Measurements from ENCODE around the gene GJD3.
A peak's percentile ranks its signal among the peaks of the same experiment; 100 is the strongest.

Gene GJD3

DNA sequence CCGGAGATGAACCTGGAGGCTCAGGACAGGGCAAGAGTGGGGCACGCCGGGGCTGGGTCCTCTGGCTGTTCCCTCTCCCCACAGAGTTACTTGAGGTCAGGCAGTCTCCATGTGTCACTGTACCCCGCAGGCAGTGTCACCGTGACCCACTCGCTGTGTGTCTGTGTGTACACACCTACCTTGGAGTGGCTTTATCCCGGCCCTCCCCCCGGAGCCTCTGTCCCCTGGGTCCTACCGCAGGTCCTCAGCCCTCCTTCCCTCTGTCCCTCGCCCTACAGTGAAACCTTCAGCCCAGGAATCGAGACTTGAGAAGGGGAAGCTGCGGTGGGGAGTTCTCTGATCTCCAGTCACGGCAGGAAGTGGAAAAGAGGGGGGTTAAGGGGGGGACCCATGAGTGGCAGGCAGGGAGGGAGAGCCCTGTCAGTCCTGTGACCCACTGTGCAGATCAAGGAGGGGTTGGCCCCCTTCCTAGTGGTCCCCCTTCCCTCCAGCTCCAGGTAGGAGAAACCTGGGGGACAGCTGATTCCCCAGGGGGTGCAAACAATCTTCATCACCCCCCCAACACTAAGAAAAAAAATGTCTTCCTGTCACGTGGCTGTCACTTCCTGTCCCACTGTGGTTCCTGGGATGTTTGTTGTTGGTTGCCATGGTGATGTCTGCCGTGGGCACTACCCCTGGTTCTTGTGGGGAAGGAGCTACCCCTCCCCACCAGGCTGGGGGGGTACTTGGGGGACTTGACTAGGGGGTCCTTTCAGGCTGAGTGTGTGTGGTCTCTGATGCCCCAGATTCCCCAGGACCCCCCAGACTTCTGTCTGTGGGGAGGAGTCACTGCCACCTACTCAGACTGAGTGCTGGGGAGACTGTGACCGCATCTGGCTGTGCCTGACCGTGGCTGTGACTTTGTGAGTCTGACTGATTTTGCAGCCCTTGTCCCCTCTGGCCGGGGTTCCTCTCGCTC lies 41.9 kb downstream of the GJD3 start:
- peak; percentile 84 for DNase-seq (ENCODE audit: low spot score)

DNA sequence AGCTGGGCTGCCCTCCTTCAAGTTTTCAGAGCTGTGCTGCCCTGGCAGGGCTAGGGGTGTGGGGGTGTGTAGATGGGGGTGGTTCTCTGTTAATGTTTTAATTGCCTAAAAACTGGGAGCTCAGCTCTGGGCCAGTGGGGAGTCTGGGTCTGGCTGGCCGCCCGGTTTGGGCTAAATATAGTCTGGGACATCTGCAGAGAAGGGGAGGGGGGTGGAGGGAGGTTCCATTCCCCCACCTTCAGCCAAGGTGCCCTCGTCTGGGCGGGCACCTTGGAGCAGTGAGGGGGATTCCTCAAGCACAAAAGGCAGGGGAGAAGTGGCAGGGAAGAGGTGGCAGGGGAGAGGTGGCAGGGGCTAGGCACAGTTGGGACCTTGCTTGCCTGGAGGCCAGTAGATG lies 42.6 kb downstream of the GJD3 start:
- DNase-seq (ENCODE audit: low spot score): no peak

DNA sequence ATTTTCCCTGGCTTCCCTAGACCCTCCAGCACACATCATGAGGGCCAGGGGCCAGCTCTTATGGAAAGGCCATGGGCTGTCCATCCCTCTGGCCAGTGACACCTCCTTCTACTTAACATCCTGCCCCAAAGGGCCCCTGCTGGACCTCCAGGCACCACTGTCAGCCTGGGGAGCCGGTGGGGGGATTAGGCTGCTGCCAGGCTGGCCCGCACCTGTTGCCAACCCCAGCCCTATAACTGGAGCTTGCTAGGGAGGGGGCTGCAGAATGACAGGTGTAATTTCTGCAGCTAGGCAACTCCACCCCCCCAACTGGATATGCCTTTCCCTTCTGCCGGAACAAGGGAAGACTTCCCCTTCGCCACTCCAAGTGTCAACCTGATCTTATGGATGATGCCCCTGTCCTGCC lies 43.0 kb downstream of the GJD3 start:
- DNase-seq (ENCODE audit: low spot score): no peak

DNA sequence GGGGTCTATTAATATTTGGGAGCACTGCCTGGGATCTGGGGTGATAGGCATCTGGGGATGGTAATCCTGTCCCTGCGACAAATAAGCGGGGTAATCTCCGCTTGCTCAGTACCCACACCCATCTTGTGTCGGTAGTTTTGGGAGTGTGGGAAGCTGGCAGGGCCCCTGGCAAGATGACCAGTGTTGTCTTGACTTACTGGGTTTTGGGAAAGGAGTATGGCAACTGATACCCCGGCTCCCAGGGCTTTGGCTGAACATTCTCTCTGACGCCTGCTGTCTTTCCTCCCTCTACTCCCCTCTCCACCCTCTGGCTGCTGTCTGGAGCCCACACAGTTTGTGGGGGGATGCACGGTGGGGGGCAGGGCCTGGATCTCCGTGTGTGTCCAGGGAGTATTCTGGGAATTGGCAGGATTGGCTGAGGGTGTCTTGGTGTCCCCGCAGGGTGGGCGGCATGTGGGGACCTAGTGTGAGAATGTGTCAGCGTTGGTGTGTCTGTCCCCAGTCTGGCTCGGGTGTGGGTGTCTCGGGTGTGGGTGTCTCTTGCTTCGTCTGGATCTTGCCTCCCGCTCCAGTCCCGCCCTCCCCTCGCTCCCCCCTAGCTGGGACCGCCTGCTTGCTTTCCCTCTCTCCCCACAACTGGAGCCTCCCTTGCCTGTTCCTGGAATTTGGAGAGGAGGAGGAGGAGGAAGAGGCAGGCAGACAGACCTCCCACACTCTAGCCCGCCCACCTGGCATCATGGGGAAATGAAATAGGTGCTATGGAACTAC lies 43.6 kb downstream of the GJD3 start:
- DNase-seq (ENCODE audit: low spot score): peak; percentile 52

DNA sequence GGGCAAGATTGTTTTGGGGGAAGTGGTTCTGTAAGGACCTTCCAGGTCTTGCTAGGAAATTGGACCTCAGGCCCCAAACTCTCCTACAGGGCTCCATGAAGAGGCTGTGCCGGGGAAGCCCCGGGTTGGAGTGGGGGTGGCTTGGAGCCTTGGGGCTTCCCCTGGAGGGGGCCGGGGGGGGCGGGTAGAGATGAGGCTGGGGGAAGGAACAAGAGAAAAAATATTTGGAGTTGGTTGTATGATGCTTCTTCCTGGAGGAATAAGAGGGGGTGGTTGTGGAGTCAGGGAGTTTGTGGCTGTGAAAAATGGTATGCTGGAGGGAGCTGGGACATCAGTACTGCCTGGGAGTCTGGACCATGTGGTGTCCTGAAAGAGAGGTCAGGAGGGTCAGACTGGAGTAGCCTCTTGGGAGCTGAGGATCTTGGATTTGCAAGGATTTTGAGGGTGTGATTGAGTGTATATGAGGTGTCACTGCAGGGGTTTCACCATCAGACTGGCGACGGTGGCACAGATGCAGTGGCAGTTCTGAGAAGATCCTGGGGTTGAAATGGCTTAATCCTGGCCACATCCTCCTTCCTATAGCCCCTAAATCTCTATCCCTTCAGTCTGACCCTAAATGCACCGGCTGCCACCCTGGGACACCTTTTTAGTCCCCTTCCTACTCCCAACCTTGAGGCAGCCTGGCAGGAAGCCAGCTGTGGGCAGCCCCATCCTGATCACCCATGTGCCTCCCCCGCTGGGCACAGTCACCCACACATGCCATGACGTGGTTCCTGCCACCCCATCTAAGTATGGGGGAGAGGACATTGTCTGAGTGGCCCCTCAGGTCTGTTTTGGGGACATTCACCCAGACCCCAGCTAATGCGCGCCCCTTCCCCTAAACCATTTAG lies 44.6 kb downstream of the GJD3 start:
- no peak for DNase-seq (ENCODE audit: low spot score)

DNA sequence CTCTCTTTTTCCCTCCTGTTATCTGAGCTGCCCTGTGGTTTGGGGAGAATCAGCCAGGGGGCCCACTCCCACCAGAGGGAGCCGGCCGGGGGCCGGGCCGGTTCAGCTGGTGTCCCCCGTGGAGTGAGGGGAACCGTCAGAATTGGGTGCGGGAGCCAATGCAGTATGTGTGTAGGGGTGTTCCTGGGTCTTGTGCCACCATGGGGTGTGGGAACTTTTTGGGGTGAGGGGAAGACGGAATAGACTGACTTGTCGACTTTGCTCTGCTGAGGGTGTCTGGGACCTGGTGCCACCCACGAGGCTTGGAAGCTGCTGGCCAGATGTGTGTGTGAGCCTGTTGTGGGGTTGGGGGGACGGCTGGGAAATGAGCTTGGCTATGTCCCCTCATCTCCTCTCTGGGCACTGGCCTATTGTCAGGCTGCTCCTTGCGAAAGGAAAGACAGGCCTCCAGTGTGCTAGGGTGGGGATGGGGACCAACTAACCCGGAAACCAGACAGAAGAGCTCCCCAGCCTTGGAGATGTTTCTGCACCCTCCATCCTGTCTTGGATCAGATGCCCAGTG lies 45.6 kb downstream of the GJD3 start:
- no peak for DNase-seq (ENCODE audit: low spot score)

DNA sequence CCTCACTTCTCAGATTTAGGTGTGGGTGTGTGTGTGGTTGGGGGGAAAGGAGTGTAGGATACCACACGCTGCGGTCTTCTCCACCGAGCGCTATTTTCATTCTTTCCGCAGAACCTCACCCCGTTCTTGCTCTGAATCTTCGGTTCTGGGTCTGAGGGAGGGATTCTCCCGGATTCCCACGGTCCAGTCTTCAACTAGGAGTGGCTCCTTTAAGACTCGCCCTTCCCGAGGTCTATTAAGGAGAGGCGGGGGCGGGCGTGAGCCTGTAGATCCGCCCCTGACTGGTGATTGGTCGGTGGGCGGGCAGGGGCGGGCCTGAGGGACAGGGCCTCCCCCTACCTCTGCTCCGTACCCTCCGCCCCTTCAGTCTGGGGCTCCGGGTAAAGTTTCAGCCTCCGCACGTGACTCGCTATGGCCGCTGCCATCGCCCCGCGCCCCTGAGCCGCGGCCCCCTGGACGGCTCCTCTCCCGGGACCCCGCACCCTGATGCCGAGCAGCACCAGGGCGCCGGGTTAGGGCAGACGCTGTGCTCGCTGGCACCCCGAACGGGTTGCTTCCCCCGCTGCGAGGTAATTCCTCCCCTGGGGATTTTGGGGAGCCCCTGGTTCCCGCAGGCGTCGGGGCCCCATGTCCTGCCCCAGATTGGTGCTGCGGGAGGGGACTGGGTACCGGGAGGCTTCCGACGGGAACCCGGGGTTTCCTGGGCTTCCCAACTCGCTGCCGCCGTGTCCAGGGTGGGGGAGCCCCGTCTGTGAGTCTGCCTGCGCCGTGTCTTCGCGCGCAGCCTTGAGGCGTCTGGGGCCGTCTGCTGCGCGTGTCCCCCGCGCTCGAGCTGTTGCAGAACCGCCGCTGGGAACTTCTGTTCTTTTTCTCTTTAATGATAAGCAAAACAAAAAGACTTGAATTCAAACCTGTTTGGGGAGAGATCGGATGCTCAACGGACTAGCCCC lies 46.4 kb downstream of the GJD3 start:
- peak; percentile 98 for DNase-seq (ENCODE audit: low spot score)

DNA sequence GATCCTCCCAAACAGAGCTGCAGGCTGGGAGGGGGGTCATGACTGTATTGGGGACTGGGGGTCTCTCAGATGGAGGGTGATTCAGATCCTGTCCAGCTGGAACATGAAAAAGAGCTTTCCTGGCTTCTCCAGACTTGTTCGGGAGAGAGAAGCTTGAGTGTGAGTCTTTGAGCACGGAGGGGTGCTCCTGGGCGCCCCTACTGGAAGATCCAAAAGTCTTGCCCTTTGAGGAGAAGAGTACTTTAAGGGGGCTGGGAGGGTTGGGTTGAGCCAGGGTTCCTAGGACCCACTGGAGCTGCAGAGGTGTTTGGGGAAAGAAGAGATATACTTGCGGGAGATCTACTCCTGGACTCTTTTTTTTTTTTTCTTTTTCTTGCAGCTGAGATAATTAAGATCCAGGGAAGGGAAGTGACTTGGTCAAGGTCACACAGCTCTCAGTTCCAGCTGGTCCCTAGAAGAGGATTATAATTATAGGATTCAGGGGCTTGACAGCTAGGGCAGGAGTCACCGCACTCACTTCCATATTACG lies 47.1 kb downstream of the GJD3 start:
- peak; percentile 69 for DNase-seq (ENCODE audit: low spot score)

DNA sequence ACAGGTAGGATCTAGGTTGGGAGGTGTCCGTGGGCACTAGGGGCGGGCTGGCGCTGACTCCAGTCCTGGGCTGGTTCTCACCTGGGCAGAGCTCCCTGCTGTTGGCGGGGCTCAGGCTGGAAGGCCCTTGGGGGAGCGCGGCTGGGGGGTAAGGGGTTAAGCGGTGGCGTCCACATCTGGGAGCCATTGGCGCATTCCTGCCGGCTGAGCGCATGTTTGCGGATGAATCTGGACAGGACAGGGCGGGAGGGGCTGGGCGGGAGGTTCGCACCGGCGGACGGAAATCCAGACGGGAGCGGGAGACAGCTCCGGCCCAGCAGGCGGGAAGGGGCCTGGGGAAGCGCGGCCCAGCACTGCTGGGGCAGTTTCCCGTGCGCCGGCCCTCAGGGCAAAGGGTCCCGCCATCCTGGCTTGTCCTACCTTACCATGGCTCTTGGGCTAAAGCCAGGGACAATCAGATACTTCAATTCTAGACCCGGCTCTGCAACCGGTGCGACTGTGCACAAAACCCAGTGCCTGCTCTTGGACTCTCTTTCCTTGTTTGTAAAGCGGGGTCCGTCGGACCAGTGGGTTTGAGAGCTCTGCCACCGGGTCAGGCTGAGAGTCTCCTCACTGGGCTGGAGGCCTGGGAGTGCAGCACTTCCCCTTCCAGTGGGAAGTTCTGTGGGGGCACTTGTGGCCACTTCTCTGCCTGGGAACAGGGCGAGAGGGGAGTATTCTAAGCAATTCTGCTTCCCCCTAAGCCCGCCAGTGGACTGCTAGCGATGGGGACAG lies 47.8 kb downstream of the GJD3 start:
- peak; percentile 87 for DNase-seq (ENCODE audit: low spot score)

DNA sequence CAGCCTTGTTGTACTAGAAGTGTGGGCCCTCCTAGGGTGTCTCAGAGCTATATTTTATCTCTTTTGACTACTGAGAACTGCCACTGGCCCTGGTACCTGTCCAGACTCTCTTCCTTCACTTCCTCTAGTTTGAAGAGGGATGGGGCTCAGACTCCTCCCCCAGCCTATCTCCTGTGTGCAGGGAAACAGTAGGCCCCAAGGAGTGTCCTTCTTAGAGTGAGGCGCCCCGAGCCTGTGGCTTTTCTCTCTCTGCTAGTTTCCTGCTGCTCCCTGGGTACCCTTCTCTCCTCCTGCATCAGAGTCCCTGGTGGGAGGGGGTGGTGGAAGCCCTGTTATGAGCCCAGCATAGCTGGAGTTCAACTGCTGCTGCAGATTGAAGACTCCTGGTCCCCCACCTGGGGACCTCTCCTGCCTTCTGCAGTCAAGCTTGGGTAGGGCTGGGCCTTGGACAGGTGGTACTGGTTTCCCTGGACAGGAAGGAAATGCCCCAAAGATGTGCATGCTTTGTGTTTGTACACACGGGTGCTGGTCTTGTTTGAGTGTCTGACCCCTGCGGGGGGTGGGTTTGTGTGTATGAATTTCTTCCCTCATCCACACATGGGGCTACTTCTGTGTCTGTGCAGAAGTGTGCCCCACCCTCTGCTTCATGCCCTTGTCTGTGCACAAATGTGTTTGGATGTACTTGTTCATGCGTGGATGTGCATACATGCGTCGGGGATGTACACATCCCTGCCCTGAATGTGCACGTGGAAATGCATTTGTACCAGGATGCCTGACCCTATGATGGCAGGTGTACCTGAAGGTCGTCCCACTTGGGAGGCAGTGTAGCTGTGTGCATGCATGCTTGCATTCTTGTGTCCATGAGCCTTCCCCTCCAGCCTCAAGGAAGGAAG lies 48.6 kb downstream of the GJD3 start:
- DNase-seq (ENCODE audit: low spot score): no peak

DNA sequence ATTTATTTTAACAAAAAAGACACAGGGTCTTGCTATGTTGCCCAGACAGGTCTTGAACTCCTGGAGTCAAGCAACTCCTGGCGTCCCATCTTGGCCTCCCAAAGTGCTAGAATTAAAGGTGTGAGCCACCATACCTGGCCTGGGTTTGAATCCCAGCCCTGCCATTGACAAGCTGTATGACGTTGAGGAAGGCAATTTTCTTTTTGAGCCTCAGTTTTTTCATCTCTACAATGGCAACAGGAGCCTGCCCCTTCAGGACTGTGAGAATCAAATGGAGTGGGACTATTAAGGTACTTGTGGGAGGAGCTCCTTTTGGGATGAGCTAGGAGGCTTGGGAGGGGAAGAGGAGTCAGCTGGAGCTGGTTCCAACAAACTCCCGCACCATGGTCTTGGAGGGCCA lies 49.3 kb downstream of the GJD3 start:
- no peak for DNase-seq (ENCODE audit: low spot score)

DNA sequence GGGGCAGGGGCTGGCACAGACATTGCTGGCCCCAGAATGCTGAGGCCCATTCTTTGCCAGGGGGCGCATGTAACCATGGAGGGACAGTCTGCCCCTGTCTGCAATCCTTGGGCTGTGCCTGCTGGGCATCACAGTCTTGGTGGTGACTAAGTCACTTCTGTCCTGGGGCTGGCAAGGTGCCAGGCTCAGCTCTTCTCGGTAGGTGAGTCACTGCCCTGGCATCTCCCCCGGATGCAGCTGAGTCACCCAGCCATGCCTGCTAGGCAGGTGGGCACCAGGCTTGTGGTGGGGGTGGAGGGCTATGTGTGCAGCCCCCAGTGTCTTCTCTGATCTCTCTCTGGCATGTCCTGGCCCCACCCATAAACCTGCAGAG lies 50.0 kb downstream of the GJD3 start:
- DNase-seq (ENCODE audit: low spot score): peak; percentile 84

DNA sequence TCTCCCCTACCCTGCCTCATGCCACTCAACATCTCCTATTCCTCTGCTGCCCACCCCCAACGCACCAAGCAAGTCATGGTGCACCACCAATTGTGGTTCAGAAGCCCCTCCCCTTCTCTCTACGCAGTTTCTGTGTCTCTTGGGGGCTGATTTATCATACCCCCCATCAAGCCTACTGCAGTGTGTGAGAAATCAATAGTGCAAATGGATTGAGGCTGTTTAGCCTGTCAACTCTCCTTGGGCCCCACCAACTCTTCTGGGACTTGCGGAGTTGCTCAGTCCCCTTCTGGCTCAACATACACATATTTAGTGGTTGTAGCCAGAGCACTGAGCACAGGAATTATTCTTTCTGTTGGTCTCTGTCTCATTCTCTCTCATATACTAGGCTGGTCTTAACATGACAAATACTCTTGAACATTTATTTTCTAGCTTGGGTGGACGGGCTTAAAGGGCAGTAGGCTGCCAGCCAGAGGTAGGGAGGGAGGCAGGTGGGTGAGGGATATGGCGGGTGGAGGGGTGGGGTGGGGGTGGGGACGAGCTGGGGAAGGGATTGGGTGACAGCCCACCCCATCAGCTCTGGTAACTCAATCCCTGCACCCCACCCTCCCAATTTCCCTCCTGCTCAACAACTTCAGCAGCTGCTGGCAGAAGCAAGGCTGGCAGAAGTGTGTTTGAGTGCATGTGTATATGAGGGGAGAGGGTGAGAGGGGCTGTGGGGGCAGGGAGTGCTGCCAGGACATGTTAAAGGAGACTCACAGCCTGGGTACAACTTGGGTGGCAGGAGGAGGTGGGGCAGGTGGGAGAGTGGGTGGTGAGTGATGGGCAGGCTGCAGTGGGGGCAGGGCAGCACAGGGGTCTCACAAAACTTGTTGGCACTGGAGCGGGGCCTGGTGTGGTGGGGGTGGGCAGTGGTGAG lies 50.6 kb downstream of the GJD3 start:
- DNase-seq (ENCODE audit: low spot score): no peak

All from AG20443 (cell line).